ENCODE results near the gene ENKUR.

The ENKUR gene

DNA sequence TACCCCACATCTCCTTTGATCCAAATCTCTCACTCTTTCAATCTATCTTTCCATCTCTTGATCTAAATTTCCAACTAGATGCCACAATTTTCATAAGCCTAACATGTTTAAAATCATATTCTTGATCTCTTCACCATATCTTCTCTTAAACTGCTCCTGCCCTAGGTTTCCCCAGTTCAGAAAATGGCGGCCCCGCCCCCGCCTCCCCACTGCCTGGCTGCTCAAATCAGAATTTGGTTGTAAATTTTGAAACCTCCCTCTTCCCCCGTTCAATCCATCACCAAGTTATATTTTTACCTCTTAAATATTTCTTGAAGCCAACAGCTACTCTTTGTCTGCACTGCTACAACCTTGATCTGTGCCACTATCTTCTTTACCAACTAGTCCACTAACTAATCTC lies 36.3 kb downstream of the ENKUR start:
- H3K4me2 ChIP-seq (ENCODE audit: low read depth, low read length, poor library complexity, severe bottlenecking) = no peak overlapping the region
- no peaks in the 10 kb centered on the region for H3K79me2 ChIP-seq (ENCODE audit: insufficient read depth, low read length)
- H3K9ac ChIP-seq (ENCODE audit: low read length) = no peak overlapping the region
- H4K20me1 ChIP-seq (ENCODE audit: low read depth, low read length) = no peaks in the 10 kb centered on the region
- H3K27ac ChIP-seq (ENCODE audit: low read depth, low read length) = no peak overlapping the region
- no peak overlapping the region for H3K4me3 ChIP-seq (ENCODE audit: insufficient read depth, low read length, poor library complexity, severe bottlenecking)
- H3K9me3 ChIP-seq (ENCODE audit: insufficient read depth, low read length) = no peaks in the 10 kb centered on the region
- H3K27me3 ChIP-seq (ENCODE audit: low read length) = no peaks in the 10 kb centered on the region
- no peaks in the 10 kb centered on the region for H3K9me2 ChIP-seq (replicated peaks; ENCODE audit: insufficient read depth, low read length)
- H3F3A ChIP-seq (ENCODE audit: insufficient read depth) = no peaks in the 10 kb centered on the region
- H2AFZ ChIP-seq (ENCODE audit: low read depth, low read length, severe bottlenecking) = no peak overlapping the region
- TF ChIP-seq, protein P1, sequence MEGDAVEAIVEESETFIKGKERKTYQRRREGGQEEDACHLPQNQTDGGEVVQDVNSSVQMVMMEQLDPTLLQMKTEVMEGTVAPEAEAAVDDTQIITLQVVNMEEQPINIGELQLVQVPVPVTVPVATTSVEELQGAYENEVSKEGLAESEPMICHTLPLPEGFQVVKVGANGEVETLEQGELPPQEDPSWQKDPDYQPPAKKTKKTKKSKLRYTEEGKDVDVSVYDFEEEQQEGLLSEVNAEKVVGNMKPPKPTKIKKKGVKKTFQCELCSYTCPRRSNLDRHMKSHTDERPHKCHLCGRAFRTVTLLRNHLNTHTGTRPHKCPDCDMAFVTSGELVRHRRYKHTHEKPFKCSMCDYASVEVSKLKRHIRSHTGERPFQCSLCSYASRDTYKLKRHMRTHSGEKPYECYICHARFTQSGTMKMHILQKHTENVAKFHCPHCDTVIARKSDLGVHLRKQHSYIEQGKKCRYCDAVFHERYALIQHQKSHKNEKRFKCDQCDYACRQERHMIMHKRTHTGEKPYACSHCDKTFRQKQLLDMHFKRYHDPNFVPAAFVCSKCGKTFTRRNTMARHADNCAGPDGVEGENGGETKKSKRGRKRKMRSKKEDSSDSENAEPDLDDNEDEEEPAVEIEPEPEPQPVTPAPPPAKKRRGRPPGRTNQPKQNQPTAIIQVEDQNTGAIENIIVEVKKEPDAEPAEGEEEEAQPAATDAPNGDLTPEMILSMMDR (IDR thresholded peaks at IDR 0.05; ENCODE audit: insufficient read depth, low read length, poor library complexity, severe bottlenecking) = no peak
- no peak for TF ChIP-seq EZH2phosphoT487 (conservative IDR thresholded peaks at IDR 0.05; ENCODE audit: low read length)
- no peaks in the 10 kb centered on the region for H3K36me3 ChIP-seq (ENCODE audit: low read length)

DNA sequence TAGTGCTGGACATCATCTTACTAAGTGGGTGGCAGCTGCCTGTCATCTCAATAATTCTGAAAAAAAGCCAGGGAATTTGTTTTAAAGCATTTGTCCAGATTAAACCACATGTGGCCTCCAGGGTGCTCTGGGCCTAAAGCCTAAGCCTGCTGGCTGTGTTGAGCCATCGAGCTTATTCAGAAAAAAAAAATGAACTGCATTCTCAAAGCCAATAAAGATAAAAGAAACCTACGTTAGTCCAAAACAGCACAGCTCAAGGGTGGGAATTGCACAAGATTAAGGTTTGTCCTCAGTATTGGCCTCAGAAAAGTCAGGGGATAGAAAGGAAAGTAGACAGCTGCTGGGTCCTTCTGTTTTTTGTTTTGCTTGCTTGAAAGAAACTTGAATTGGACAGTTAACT lies 41.0 kb downstream of the ENKUR start:
- no peak overlapping the region for H3K9ac ChIP-seq (ENCODE audit: low read length)
- no peaks in the 10 kb centered on the region for H3K27me3 ChIP-seq (ENCODE audit: low read length)
- H3K4me2 ChIP-seq (ENCODE audit: low read depth, low read length, poor library complexity, severe bottlenecking) = no peak overlapping the region
- no peak for TF ChIP-seq EZH2phosphoT487 (conservative IDR thresholded peaks at IDR 0.05; ENCODE audit: low read length)
- H3K36me3 ChIP-seq (ENCODE audit: low read length) = no peaks in the 10 kb centered on the region
- H2AFZ ChIP-seq (ENCODE audit: low read depth, low read length, severe bottlenecking) = no peak overlapping the region
- no peaks in the 10 kb centered on the region for H4K20me1 ChIP-seq (ENCODE audit: low read depth, low read length)
- no peaks in the 10 kb centered on the region for H3K79me2 ChIP-seq (ENCODE audit: insufficient read depth, low read length)
- no peak overlapping the region for H3K4me3 ChIP-seq (ENCODE audit: insufficient read depth, low read length, poor library complexity, severe bottlenecking)
- H3K9me3 ChIP-seq (ENCODE audit: insufficient read depth, low read length) = no peaks in the 10 kb centered on the region
- H3F3A ChIP-seq (ENCODE audit: insufficient read depth) = no peaks in the 10 kb centered on the region
- no peak overlapping the region for H3K27ac ChIP-seq (ENCODE audit: low read depth, low read length)
- H3K9me2 ChIP-seq (replicated peaks; ENCODE audit: insufficient read depth, low read length) = no peaks in the 10 kb centered on the region

DNA sequence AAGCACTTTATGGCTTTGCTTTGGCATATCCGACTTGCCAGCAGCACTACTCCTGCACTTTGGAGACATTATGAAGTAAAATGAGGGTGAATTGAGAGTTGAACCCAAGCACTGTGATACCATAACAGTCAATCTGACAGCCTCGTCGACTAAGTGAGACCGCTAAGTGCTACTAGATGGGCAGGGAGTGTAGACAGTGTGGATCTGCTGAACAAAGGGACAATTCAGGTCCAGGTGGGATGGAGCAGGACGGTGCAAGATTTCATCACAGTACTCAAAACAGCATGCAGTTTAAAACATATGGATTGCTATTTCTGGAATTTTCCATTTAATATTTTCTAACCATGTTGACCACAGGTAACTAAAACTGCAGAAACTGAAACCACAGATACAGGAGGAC lies 42.8 kb downstream of the ENKUR start:
- no peaks in the 10 kb centered on the region for H3K36me3 ChIP-seq (ENCODE audit: low read length)
- H3K9ac ChIP-seq (ENCODE audit: low read length) = no peak overlapping the region
- no peak overlapping the region for H3K4me2 ChIP-seq (ENCODE audit: low read depth, low read length, poor library complexity, severe bottlenecking)
- H3F3A ChIP-seq (ENCODE audit: insufficient read depth) = no peaks in the 10 kb centered on the region
- no peaks in the 10 kb centered on the region for H3K27me3 ChIP-seq (ENCODE audit: low read length)
- H3K9me2 ChIP-seq (replicated peaks; ENCODE audit: insufficient read depth, low read length) = no peaks in the 10 kb centered on the region
- H3K9me3 ChIP-seq (ENCODE audit: insufficient read depth, low read length) = no peaks in the 10 kb centered on the region
- no peaks in the 10 kb centered on the region for H3K79me2 ChIP-seq (ENCODE audit: insufficient read depth, low read length)
- TF ChIP-seq, protein P1 (IDR thresholded peaks at IDR 0.05; ENCODE audit: insufficient read depth, low read length, poor library complexity, severe bottlenecking) = no peak
- TF ChIP-seq EZH2phosphoT487 (conservative IDR thresholded peaks at IDR 0.05; ENCODE audit: low read length) = no peak
- no peak overlapping the region for H2AFZ ChIP-seq (ENCODE audit: low read depth, low read length, severe bottlenecking)
- no peaks in the 10 kb centered on the region for H4K20me1 ChIP-seq (ENCODE audit: low read depth, low read length)
- H3K27ac ChIP-seq (ENCODE audit: low read depth, low read length) = no peak overlapping the region
- no peak overlapping the region for H3K4me3 ChIP-seq (ENCODE audit: insufficient read depth, low read length, poor library complexity, severe bottlenecking)

DNA sequence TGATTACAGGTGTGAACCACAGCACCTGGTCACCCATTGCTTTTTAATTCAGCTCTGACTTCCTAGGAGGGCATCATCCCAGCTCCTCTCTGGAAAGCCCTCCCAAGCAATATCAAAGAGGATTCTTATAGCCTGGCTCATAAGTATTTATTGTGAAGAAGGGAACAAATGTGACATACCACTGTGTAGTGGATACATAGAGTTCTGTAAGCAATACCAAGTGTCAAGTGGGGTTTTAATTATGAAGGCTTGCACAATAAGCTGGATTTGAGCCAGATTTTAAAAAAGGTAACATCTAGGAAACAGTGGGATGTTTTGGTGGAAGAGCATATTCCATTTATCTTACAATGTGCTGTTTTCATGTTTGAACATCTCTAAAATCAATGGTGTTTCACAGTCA lies 44.6 kb downstream of the ENKUR start:
- H3K9me3 ChIP-seq (ENCODE audit: insufficient read depth, low read length) = no peaks in the 10 kb centered on the region
- no peak for TF ChIP-seq EZH2phosphoT487 (conservative IDR thresholded peaks at IDR 0.05; ENCODE audit: low read length)
- TF ChIP-seq, protein P1 (IDR thresholded peaks at IDR 0.05; ENCODE audit: insufficient read depth, low read length, poor library complexity, severe bottlenecking) = no peak
- no peaks in the 10 kb centered on the region for H3K36me3 ChIP-seq (ENCODE audit: low read length)
- H3K9ac ChIP-seq (ENCODE audit: low read length) = no peak overlapping the region
- H3K27ac ChIP-seq (ENCODE audit: low read depth, low read length) = no peak overlapping the region
- H3F3A ChIP-seq (ENCODE audit: insufficient read depth) = no peaks in the 10 kb centered on the region
- no peaks in the 10 kb centered on the region for H3K27me3 ChIP-seq (ENCODE audit: low read length)
- no peak overlapping the region for H3K4me2 ChIP-seq (ENCODE audit: low read depth, low read length, poor library complexity, severe bottlenecking)
- no peak overlapping the region for H2AFZ ChIP-seq (ENCODE audit: low read depth, low read length, severe bottlenecking)
- H3K4me3 ChIP-seq (ENCODE audit: insufficient read depth, low read length, poor library complexity, severe bottlenecking) = no peak overlapping the region
- no peaks in the 10 kb centered on the region for H3K9me2 ChIP-seq (replicated peaks; ENCODE audit: insufficient read depth, low read length)
- H3K79me2 ChIP-seq (ENCODE audit: insufficient read depth, low read length) = no peaks in the 10 kb centered on the region
- no peaks in the 10 kb centered on the region for H4K20me1 ChIP-seq (ENCODE audit: low read depth, low read length)

Data from SU-DHL-6 (cell line).